SHP77 treated with DMSO at 0.1 percent for 48 hours (cell line): ENCODE results near the gene HOXC9.

Experiments
- DNase-seq: peaks from one replicate; lab custom pipeline; 2025; lab: John Stamatoyannopoulos, UW

The HOXC9 gene

GRCh38 chr12:53963434-53964314 lies 36.3 kb upstream of the HOXC9 start:
- DNase-seq: no peak

- no peak for DNase-seq
Observed at GRCh38 chr12:53964315-53964713, 35.6 kb upstream of the HOXC9 start.

GRCh38 chr12:53965281-53966084 lies 34.5 kb upstream of the HOXC9 start:
- no peak for DNase-seq

DNA sequence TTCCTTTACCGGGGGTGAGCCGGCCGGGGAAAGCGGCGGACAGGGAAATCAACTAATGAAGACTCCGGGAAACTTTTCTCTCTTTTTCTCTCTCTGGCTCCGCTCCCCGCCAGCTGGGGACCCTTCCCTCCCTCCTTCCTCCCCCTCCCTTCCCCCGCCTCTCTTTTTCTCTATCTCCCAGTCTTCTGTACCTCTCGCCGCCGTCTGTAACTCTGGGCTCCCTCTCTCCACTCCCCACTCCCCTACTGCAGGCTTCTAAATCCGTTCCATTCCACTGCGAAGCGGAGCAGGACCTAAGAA lies 33.9 kb upstream of the HOXC9 start:
- DNase-seq: no peak

- no peak for DNase-seq
Observed at GRCh38 chr12:53966385-53967133, 33.4 kb upstream of the HOXC9 start.

GRCh38 chr12:53967421-53967925 lies 32.5 kb upstream of the HOXC9 start:
- no peak for DNase-seq

GRCh38 chr12:53968214-53969127 lies 31.5 kb upstream of the HOXC9 start:
- no peak for DNase-seq

GRCh38 chr12:53969588-53970259 lies 30.2 kb upstream of the HOXC9 start:
- no peak for DNase-seq

DNA sequence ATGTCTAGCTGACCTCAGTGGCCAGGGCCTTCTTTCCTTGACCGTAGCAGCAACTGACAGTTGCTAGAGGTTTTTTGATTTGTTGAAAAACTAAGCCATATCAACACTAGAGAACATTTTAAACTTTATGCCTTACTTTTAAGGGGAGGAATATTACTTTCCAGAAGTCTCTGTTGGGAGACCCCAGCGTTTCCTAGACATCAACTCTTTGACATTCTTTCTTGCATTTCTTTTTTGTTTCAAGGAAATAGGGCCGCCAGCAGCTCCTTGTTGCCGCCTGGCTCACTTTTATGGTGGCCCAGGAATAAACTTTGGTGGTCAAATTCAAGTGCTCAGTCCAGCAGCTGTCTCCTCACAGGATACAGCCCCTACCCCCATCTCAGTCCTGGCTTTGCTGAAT lies 29.5 kb upstream of the HOXC9 start:
- DNase-seq: no peak

- no peak for DNase-seq
Observed at GRCh38 chr12:53971129-53971528, 28.8 kb upstream of the HOXC9 start.

- no peak for DNase-seq
Observed at GRCh38 chr12:53971686-53972085, 28.3 kb upstream of the HOXC9 start.

DNA sequence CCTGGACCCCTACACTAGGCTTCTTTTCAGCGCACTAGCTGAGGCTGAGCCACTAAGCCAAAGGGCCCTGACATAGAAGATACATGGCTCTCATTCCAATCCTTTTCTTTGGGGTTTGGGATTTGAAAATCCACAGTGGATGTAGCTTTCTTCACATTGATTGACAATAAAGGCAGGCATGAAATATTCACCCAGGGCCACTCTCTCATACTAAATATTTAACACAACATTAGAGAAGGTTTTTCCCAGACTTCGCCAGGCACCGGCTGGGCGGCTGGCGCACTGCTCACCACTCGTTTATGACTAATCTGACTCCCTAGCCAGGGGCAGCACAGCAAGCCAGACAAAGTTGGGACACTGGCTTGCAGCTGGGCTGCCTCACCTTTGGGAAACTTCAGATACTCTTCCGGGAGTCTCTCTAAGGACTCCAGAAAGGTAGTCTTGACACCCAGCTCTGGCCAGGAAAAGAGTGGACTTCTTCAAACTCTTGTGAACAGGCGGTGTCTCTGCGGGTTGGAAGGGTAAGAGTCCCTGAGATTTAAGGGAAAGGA lies 27.7 kb upstream of the HOXC9 start:
- DNase-seq: no peak

DNA sequence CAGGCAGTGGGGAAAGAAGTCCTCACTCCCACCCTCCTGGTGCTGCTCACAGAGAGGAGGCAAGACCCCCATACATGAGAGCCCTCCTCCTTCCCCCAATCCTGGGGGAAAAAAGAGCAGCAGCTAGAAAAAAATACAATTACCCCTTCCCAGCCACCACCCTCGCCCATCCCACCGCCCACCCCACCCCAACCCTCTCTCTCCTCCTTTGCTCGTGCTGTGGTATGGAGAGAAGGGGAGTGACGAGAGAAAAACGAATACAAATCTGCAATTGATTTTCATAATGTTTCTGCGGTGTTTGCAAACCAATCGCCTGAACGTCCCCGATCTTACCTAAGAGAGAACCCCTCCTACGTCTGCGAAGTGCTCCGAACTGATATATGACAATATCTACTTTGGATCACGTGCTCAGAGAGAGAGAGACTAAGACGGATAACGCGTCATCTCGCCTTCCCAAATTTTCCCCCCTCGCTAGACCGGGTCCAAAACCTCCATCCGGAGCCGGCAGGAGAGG lies 27.2 kb upstream of the HOXC9 start, which contains the start of gene HOXC11:
TSS of gene HOXC11 (plus strand) at position 405 of the 514 bp plus-strand sequence. CDS start 116 bp downstream, outside the sequence.
- no peak for DNase-seq

DNA sequence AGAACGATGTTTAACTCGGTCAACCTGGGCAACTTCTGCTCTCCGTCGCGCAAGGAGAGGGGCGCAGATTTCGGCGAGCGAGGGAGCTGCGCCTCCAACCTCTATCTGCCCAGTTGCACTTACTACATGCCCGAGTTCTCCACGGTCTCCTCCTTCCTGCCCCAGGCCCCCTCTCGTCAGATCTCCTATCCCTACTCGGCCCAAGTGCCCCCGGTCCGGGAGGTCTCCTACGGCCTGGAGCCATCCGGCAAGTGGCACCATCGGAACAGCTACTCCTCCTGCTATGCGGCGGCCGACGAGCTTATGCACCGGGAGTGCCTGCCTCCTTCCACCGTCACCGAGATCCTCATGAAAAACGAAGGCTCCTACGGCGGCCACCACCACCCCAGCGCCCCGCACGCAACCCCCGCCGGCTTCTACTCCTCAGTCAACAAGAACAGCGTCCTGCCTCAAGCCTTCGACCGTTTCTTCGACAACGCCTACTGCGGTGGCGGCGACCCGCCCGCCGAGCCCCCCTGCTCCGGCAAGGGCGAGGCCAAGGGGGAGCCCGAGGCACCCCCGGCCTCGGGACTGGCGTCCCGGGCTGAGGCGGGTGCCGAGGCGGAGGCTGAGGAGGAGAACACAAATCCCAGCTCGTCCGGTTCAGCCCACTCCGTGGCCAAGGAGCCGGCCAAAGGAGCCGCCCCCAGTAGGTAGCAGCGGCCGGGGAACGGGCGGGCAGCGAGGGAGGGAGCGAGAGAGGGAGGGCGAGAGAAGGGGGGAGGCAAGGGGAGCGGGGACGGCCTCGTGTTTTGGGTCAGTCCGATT lies 26.5 kb upstream of the HOXC9 start:
- DNase-seq: no peak

GRCh38 chr12:53974084-53975063 lies 25.6 kb upstream of the HOXC9 start, which contains the start of gene HOTAIR:
TSS of gene HOTAIR (minus strand) at chr12:53974954.
- DNase-seq: no peak

GRCh38 chr12:53975064-53975471 lies 24.9 kb upstream of the HOXC9 start:
- DNase-seq: no peak

GRCh38 chr12:53975479-53976152 lies 24.3 kb upstream of the HOXC9 start:
- no peak for DNase-seq
